Keratinocyte (primary cell): ENCODE results near the gene ZBP1.

Source experiments
- EZH2 ChIP-seq: IDR thresholded peaks from one replicate; pipeline ENCODE4 v1.6.1; 2012; ENCODE audit warnings: inconsistent platforms, mild to moderate bottlenecking, low read length, moderate library complexity
- TF ChIP-seq, protein P1 (sequence below), 3 experiments: IDR thresholded peaks in 1 of 3; conservative IDR thresholded peaks in 1 of 3; optimal IDR thresholded peaks in 1 of 3; 2 replicates in 2 of 3; 3 replicates in 1 of 3; pipeline versions ENCODE3 to v1.5.1; 2011; ENCODE audit warnings: low read length in 3 of 3, mild to moderate bottlenecking in 3 of 3, moderate library complexity in 2 of 3, control low read depth in 1 of 3, inconsistent platforms in 1 of 3; ENCODE audit not compliant: insufficient read depth in 2 of 3; ENCODE audit errors: extremely low read depth in 1 of 3

DNA sequence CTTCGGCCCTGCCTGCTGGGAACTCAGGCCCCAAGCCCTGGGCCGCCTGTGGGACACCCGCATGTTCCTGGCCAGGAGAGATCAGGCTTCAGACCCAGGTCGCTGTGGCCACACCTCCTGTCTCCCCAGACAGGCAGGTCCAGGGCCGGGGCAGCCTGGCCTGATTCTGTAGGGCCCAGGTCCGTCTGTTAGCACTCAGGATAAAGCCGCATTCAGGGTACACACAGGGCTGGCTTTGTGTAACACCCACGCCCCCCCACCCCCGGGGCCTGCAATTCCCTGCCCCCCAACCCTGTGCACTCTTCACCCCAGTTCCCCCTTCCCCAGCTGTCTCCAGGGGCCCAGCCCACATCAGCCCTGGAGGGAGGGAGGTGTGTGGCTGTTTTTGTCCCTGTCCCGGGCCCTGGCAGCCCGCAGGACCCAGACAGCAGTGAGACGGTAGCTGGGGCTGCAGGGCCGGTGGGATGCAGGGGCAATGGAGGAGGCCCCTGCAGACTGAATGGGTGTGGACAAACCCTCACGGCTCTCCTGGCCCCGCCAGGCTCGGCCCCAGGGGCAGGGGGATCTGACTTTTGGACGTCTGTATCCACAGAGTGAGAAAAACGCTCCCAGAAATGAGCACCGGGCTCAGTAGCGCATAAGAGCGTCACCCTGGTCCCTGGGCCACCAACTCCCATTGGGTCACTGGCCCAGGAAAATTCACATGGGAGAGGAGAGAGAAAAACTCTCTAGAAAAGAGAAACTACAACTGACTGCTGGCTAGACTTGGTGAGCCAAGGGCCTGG lies 42.4 kb upstream of the ZBP1 start:
- TF ChIP-seq, protein P1, sequence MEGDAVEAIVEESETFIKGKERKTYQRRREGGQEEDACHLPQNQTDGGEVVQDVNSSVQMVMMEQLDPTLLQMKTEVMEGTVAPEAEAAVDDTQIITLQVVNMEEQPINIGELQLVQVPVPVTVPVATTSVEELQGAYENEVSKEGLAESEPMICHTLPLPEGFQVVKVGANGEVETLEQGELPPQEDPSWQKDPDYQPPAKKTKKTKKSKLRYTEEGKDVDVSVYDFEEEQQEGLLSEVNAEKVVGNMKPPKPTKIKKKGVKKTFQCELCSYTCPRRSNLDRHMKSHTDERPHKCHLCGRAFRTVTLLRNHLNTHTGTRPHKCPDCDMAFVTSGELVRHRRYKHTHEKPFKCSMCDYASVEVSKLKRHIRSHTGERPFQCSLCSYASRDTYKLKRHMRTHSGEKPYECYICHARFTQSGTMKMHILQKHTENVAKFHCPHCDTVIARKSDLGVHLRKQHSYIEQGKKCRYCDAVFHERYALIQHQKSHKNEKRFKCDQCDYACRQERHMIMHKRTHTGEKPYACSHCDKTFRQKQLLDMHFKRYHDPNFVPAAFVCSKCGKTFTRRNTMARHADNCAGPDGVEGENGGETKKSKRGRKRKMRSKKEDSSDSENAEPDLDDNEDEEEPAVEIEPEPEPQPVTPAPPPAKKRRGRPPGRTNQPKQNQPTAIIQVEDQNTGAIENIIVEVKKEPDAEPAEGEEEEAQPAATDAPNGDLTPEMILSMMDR (optimal IDR thresholded peaks at IDR 0.05 in 1 of 3, IDR thresholded peaks at IDR 0.05 in 1 of 3, conservative IDR thresholded peaks at IDR 0.05 in 1 of 3; ENCODE audit: extremely low read depth in 1 of 3, insufficient read depth in 2 of 3, low read length in 3 of 3) = no peak
- TF ChIP-seq EZH2 = no peak
